Lower leg skin (tissue), 4 donors: Measurements from ENCODE around the gene SH3RF1. TPM values are rescaled to one million over a fixed set of nuclear protein-coding genes. Genes with fewer than 3 reads are reported as not detected.

Experiments used
- DNase-seq, 2 donors: peaks; one replicate each; pipeline ENCODE4 v3.0.0-alpha.2; 2019; ENCODE audit warnings: low spot score in 2 of 2
- H3K4me3 ChIP-seq: fragments of 200-600 bp; sonication (generic); 2 replicates; pipeline ENCODE4 v1.5.1; 2017; ENCODE audit warnings: mild to moderate bottlenecking, low read depth; ENCODE audit not compliant: poor library complexity, severe bottlenecking
- CTCF ChIP-seq, 3 donors: fragments of 450-650 bp; IDR thresholded peaks; one replicate each; pipeline ENCODE4 v1.5.1; 2016; ENCODE audit warnings: antibody characterized with exemption in 3 of 3, mild to moderate bottlenecking in 3 of 3, moderate library complexity in 2 of 3
- POLR2A ChIP-seq, 2 donors: fragments of 450-650 bp; IDR thresholded peaks; one replicate each; pipeline ENCODE4 v1.6.1; 2016 to 2017; ENCODE audit warnings: antibody characterized with exemption in 2 of 2, mild to moderate bottlenecking in 1 of 2, moderate library complexity in 1 of 2
- WGBS, 2 donors: methylation state at CpG; one replicate each; pipeline ENCODE4 v1.1.5; 2018; 5-methylcytosine and 5-hydroxymethylcytosine counted together
- intact Hi-C: fragments of 100-400 bp; cut with DNase I; formaldehyde crosslinking; loops from one replicate; pipeline ENCODE4 v1.15.0; 2023; ENCODE audit warnings: low total_unique reads
- total RNA-seq, 4 donors: library from RNA; depleted of rRNA; stranded (reverse); fragments of >200 nt; gene quantifications; one replicate each; pipeline ENCODE4 v1.1.0, GENCODE V29; 2016

Gene SH3RF1
- total RNA-seq, 4 donors from 2014 or later = 8.5 to 14.2 (median 12.0) TPM

- 81% methylated on average over 15 of the region's 15 CpGs for WGBS, 2 donors
- H3K4me3 ChIP-seq = no peak overlapping the region
- no peak for TF ChIP-seq CTCF (IDR thresholded peaks at IDR 0.05)
- intact Hi-C loops = no loop called here
- DNase-seq = peak in 1 of 2 donors; percentile 78
These were observed 224.7 kb downstream of the SH3RF1 start for GRCh38 chr4:169045862-169046584.

- DNase-seq = peak in 1 of 2 donors; percentile 21
- intact Hi-C loops = no loop called here
- TF ChIP-seq POLR2A (IDR thresholded peaks at IDR 0.05) = no peak
- TF ChIP-seq CTCF (IDR thresholded peaks at IDR 0.05) = no peak
- WGBS, 2 donors = 95 to 96% methylated on average over 5 of the region's 5 CpGs
- no peak overlapping the region for H3K4me3 ChIP-seq
These were observed 225.9 kb downstream of the SH3RF1 start for GRCh38 chr4:169044714-169045447.
